Measurements from ENCODE around the gene YIF1B. TPM values are rescaled to one million over a fixed set of nuclear protein-coding genes. Genes with fewer than 3 reads are reported as not detected.

Gene YIF1B
- total and polyA plus RNA-seq, 2 of the 4 experiments (the other 2 are of a cell fraction), result 72.2 to 165 TPM

DNA sequence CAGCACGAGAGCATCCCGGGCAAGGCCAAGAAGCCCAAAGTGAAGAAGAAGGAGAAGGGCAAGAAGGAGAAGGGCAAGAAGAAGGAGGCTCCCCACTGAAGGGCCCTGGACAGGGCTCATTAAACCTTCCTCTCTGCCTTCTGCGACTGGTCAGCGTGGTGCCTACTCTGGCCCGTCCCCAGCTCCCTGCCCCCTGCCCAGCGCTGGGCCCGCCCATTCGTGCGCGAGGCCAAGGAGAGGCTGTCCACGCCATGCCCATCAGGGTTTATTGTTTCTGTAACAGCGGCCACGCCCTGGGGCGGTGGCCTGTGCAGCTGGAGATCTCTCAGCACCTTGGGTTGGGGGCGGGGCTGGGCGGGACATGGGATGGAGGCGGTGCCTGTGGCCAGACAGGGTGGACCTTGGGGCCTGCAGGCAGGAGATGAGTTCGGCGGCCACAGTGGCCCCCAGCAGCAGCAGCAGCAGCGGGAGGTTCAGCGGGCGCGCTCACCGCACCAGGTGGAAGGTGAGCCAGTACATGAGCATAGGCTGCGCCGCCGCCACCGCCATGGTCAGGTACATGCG, 10.8 kb downstream of the YIF1B start:
- no TSS peak for BruUV-seq (replicated peaks)
- Histone ChIP-seq H3K18ac (ENCODE audit: low read depth, low read length) (no peak overlapping the region), H3K9ac (ENCODE audit: low read depth, low read length) (no peak overlapping the region), H3K27me3 (ENCODE audit: control insufficient read depth, insufficient read depth, low read length) (no peaks in the 10 kb centered on the region), H2BK120ac (ENCODE audit: low read depth, low read length) (no peak overlapping the region), H3K27ac (ENCODE audit: insufficient read depth, low read length) (no peak overlapping the region), H3K79me1 (ENCODE audit: low read depth in 1 of 2, low read length in 2 of 2) (peaks cover 0 to 10% of the 10 kb centered on the region in 2 experiments; a peak in 3 of 4 replicates), H2AFZ (replicated peaks; ENCODE audit: low read length, poor library complexity) (peak overlapping the region; percentile 41), H3K9me3 (ENCODE audit: control insufficient read depth, insufficient read depth, low read length) (no peaks in the 10 kb centered on the region), H3K9me1 (ENCODE audit: insufficient read depth, low read length) (peaks cover 3% of the 10 kb centered on the region), H3K14ac (replicated peaks; ENCODE audit: low read depth, low read length) (no peak overlapping the region), H4K8ac (ENCODE audit: low read depth in 2 of 2, low read length in 2 of 2) (no peak overlapping the region), H2BK5ac (ENCODE audit: low read depth, low read length, poor library complexity, severe bottlenecking) (no peak overlapping the region), H3K23ac (ENCODE audit: low read depth, low read length) (no peak overlapping the region), H3K4ac (ENCODE audit: low read depth, low read length) (no peak overlapping the region), H2BK20ac (ENCODE audit: low read depth, low read length) (no peak overlapping the region), H3K4me3 (ENCODE audit: insufficient read depth, low read depth, low read length) (no peak overlapping the region), H3K56ac (ENCODE audit: extremely low read depth, insufficient read depth, low read length) (no peak overlapping the region), H3K4me2 (ENCODE audit: low read depth, low read length) (no peak overlapping the region), H4K91ac (ENCODE audit: insufficient read depth, low read depth, low read length) (no peak overlapping the region), H3K4me1 (ENCODE audit: control insufficient read depth, insufficient read depth, low read length) (peaks cover 7% of the 10 kb centered on the region), H4K20me1 (ENCODE audit: insufficient read depth, low read length) (peaks cover 8% of the 10 kb centered on the region), H2AK5ac (ENCODE audit: low read depth, low read length) (no peak overlapping the region), H4K5ac (ENCODE audit: low read depth, low read length) (no peak overlapping the region), H2BK15ac (ENCODE audit: low read depth, low read length) (no peak overlapping the region), H3K36me3 (ENCODE audit: control insufficient read depth, insufficient read depth, low read length) (peaks cover 30% of the 10 kb centered on the region), H2AK9ac (replicated peaks; ENCODE audit: low read depth, low read length, poor library complexity) (peak overlapping the region; percentile 52)
- no peak for DNase-seq
- intact Hi-C loops (cut with micrococcal nuclease), result no loop called here
- WGBS, 2 experiments (ENCODE audit: extremely low coverage in 2 of 2, insufficient read length in 1 of 2), result 62% methylated on average over 18 of the region's 29 CpGs; no CpG with 5 or more reads in 1 of the 2 experiments
- ChIA-PET CTCF (no interaction called here), POLR2A (ENCODE audit: unreplicated experiment) (interaction anchor here (0.7 kb wide), 1 partner anchor 49 kb away, joined by 3 read pairs; no protein-coding TSS in a partner anchor)
- dilution Hi-C loops (cut with HindIII; ENCODE audit: low sequenced_read_pairs, unreplicated experiment), result no loop called here
- in situ Hi-C loops (cut with MboI; ENCODE audit: low sequenced_read_pairs), result no loop called here
- ATAC-seq (ENCODE audit: low read depth), result no peak
- TF ChIP-seq, protein P1, sequence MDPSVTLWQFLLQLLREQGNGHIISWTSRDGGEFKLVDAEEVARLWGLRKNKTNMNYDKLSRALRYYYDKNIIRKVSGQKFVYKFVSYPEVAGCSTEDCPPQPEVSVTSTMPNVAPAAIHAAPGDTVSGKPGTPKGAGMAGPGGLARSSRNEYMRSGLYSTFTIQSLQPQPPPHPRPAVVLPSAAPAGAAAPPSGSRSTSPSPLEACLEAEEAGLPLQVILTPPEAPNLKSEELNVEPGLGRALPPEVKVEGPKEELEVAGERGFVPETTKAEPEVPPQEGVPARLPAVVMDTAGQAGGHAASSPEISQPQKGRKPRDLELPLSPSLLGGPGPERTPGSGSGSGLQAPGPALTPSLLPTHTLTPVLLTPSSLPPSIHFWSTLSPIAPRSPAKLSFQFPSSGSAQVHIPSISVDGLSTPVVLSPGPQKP (IDR thresholded peaks at IDR 0.05; ENCODE audit: borderline replicate concordance, low read depth, low read length), result no peak
